ENCODE data around the gene FBXW11.
"Not testable (repeated sequence)": the region's sequence is repeated elsewhere in the genome, so short reads cannot be mapped to it uniquely, and the experiment has no call there.

FBXW11 gene

GRCh38 chr5:172020110-172020786, 13.8 kb upstream of the FBXW11 start:
- not testable (repeated sequence) for DNase-seq (ENCODE audit: low read depth in 2 of 2)

GRCh38 chr5:172015346-172015745, 8.9 kb upstream of the FBXW11 start:
- no peak for DNase-seq (ENCODE audit: low read depth in 2 of 2)

GRCh38 chr5:172010278-172010677, 3.8 kb upstream of the FBXW11 start:
- no peak for DNase-seq (ENCODE audit: low read depth in 2 of 2)

GRCh38 chr5:172009536-172010270, 3.3 kb upstream of the FBXW11 start:
- DNase-seq (ENCODE audit: low read depth in 2 of 2) = no peak

GRCh38 chr5:172008689-172009141, 2.3 kb upstream of the FBXW11 start:
- no peak for DNase-seq (ENCODE audit: low read depth in 2 of 2)

- no peak for DNase-seq (ENCODE audit: low read depth in 2 of 2)
These were observed 1.6 kb upstream of the FBXW11 start for GRCh38 chr5:172008111-172008455.

GRCh38 chr5:172007175-172008110, 1.0 kb upstream of the FBXW11 start:
- DNase-seq (ENCODE audit: low read depth in 2 of 2) = no peak

- DNase-seq (ENCODE audit: low read depth in 2 of 2) = no peak
These were observed 624 bp downstream of the FBXW11 start for GRCh38 chr5:172005708-172006320.

GRCh38 chr5:172004824-172005237, 1.6 kb downstream of the FBXW11 start:
- no peak for DNase-seq (ENCODE audit: low read depth in 2 of 2)

- no peak for DNase-seq (ENCODE audit: low read depth in 2 of 2)
These were observed 2.7 kb downstream of the FBXW11 start for GRCh38 chr5:172003746-172004145.

- DNase-seq (ENCODE audit: low read depth in 2 of 2) = no peak
These were observed 3.5 kb downstream of the FBXW11 start for GRCh38 chr5:172002840-172003512.

GRCh38 chr5:172002310-172002709, 4.1 kb downstream of the FBXW11 start:
- DNase-seq (ENCODE audit: low read depth in 2 of 2) = no peak

- DNase-seq (ENCODE audit: low read depth in 2 of 2) = no peak
These were observed 6.6 kb downstream of the FBXW11 start for GRCh38 chr5:171999877-172000276.

- no peak for DNase-seq (ENCODE audit: low read depth in 2 of 2)
These were observed 7.3 kb downstream of the FBXW11 start for GRCh38 chr5:171999100-171999499.

- no peak for DNase-seq (ENCODE audit: low read depth in 2 of 2)
These were observed 9.4 kb downstream of the FBXW11 start for GRCh38 chr5:171997011-171997410.

GRCh38 chr5:171992813-171993212, 13.6 kb downstream of the FBXW11 start:
- DNase-seq (ENCODE audit: low read depth in 2 of 2) = no peak

GRCh38 chr5:171992305-171992704, 14.1 kb downstream of the FBXW11 start:
- DNase-seq (ENCODE audit: low read depth in 2 of 2) = no peak

- no peak for DNase-seq (ENCODE audit: low read depth in 2 of 2)
These were observed 15.8 kb downstream of the FBXW11 start for GRCh38 chr5:171990713-171991015.

GRCh38 chr5:171989946-171990712, 16.3 kb downstream of the FBXW11 start:
- DNase-seq (ENCODE audit: low read depth in 2 of 2) = no peak

GRCh38 chr5:171989276-171989675, 17.2 kb downstream of the FBXW11 start:
- DNase-seq (ENCODE audit: low read depth in 2 of 2) = no peak

GRCh38 chr5:171986772-171987171, 19.7 kb downstream of the FBXW11 start:
- DNase-seq (ENCODE audit: low read depth in 2 of 2) = no peak
